Mesendoderm (in vitro differentiated cells): ENCODE measurements around the gene ACTR6.

Experiments
- DNase-seq: peaks from one replicate; pipeline ENCODE4 v3.0.0; 2013
- H2AK5ac ChIP-seq: 2 replicates; pipeline ENCODE4 v1.6.1; 2013; ENCODE audit warnings: low read length, inconsistent platforms
- H2BK120ac ChIP-seq: 2 replicates; pipeline ENCODE4 v1.6.1; 2013; ENCODE audit warnings: low read depth, mild to moderate bottlenecking, low read length, moderate library complexity, mixed read lengths
- H2BK15ac ChIP-seq: replicated peaks from 2 replicates; pipeline ENCODE4 v1.6.1; 2013; ENCODE audit warnings: low read depth, mild to moderate bottlenecking, moderate library complexity
- H2BK5ac ChIP-seq: 2 replicates; pipeline ENCODE4 v1.6.1; 2013; ENCODE audit warnings: low read length, inconsistent platforms
- H3K18ac ChIP-seq: 2 replicates; pipeline ENCODE4 v1.6.1; 2013; ENCODE audit warnings: mild to moderate bottlenecking, low read length, mixed read lengths
- H3K23ac ChIP-seq: one replicate; pipeline ENCODE4 v1.6.1; 2013; ENCODE audit warnings: low read length
- H3K27ac ChIP-seq: 2 replicates; pipeline ENCODE4 v1.5.1; 2013; ENCODE audit warnings: low read depth, mild to moderate bottlenecking, inconsistent platforms, low read length, moderate library complexity
- H3K27me3 ChIP-seq: 2 replicates; pipeline ENCODE4 v1.6.1; 2013; ENCODE audit warnings: low read length, control low read depth, mild to moderate bottlenecking, inconsistent platforms; ENCODE audit not compliant: insufficient read depth, poor library complexity
- H3K36me3 ChIP-seq: 2 replicates; pipeline ENCODE4 v1.6.1; 2013; ENCODE audit warnings: low read length, inconsistent platforms; ENCODE audit not compliant: control insufficient read depth, insufficient read depth
- H3K4ac ChIP-seq: one replicate; pipeline ENCODE4 v1.6.1; 2013; ENCODE audit warnings: low read depth, mild to moderate bottlenecking, low read length, moderate library complexity
- H3K4me1 ChIP-seq: 2 replicates; pipeline ENCODE4 v1.6.1; 2013; ENCODE audit warnings: low read depth, low read length, inconsistent platforms; ENCODE audit not compliant: control insufficient read depth
- H3K4me2 ChIP-seq: 2 replicates; pipeline ENCODE4 v1.6.1; 2013; ENCODE audit warnings: low read length
- H3K4me3 ChIP-seq: 2 replicates; pipeline ENCODE4 v1.5.1; 2013; ENCODE audit warnings: mild to moderate bottlenecking, low read length
- H3K56ac ChIP-seq: one replicate; pipeline ENCODE4 v1.6.1; 2013; ENCODE audit warnings: low read length
- H3K79me1 ChIP-seq: 2 replicates; pipeline ENCODE4 v1.6.1; 2013; ENCODE audit warnings: low read length, inconsistent platforms
- H3K79me2 ChIP-seq: 2 replicates; pipeline ENCODE4 v1.6.1; 2013; ENCODE audit warnings: mild to moderate bottlenecking, low read length; ENCODE audit not compliant: control insufficient read depth, insufficient read depth
- H3K9ac ChIP-seq: 2 replicates; pipeline ENCODE4 v1.6.1; 2013; ENCODE audit warnings: low read length, inconsistent platforms
- H4K5ac ChIP-seq: one replicate; pipeline ENCODE4 v1.6.1; 2013; ENCODE audit warnings: low read length
- H4K8ac ChIP-seq: one replicate; pipeline ENCODE4 v1.6.1; 2013; ENCODE audit warnings: low read depth, mild to moderate bottlenecking, control low read depth, low read length, moderate library complexity
- WGBS: extraction: QIAGEN DNeasy Blood & Tissue Kit; methylation state at CpG from one replicate; pipeline ENCODE4 v1.1.7; 2013; ENCODE audit warnings: low lambda C conversion rate, missing lambda C conversion rate; ENCODE audit not compliant: insufficient coverage; ENCODE audit errors: extremely low coverage; 5-methylcytosine and 5-hydroxymethylcytosine counted together

The ACTR6 gene

GRCh38 chr12:100266835-100267602, 66.4 kb downstream of the ACTR6 start, which contains the start of the genes DEPDC4 and SCYL2:
Gene DEPDC4, minus strand, starts transcription at chr12:100267079. Its CDS starts 3 bp downstream, at chr12:100267076.
Gene SCYL2, plus strand, starts transcription at chr12:100267177. Its CDS starts 15,794 bp downstream, at chr12:100282971.
- Histone ChIP-seq H3K4me2 (peak within 1 kb of the TSS; percentile 65), H3K18ac (peak within 1 kb of the TSS; percentile 92), H3K27me3 (no peaks in the 10 kb centered on the region), H3K79me2 (peaks cover 24% of the 10 kb centered on the region), H4K8ac (peak within 1 kb of the TSS; percentile 43), H3K4me3 (peak within 1 kb of the TSS; percentile 91), H3K36me3 (no peaks in the 10 kb centered on the region), H3K27ac (peak within 1 kb of the TSS; percentile 85), H3K4ac (peak within 1 kb of the TSS; percentile 70), H3K56ac (peak within 1 kb of the TSS; percentile 94), H2AK5ac (no peak within 1 kb of the TSS), H2BK120ac (no peak within 1 kb of the TSS), H2BK15ac (no peak within 1 kb of the TSS), H3K79me1 (peaks cover 6% of the 10 kb centered on the region), H3K9ac (peak within 1 kb of the TSS; percentile 79), H2BK5ac (no peak within 1 kb of the TSS), H3K4me1 (no peaks in the 10 kb centered on the region), H3K23ac (peak within 1 kb of the TSS; percentile 19), H4K5ac (peak within 1 kb of the TSS; percentile 53)
- peak; percentile 97 for DNase-seq
- no CpG with 5 or more reads among the region's 62 CpGs for WGBS

DNA sequence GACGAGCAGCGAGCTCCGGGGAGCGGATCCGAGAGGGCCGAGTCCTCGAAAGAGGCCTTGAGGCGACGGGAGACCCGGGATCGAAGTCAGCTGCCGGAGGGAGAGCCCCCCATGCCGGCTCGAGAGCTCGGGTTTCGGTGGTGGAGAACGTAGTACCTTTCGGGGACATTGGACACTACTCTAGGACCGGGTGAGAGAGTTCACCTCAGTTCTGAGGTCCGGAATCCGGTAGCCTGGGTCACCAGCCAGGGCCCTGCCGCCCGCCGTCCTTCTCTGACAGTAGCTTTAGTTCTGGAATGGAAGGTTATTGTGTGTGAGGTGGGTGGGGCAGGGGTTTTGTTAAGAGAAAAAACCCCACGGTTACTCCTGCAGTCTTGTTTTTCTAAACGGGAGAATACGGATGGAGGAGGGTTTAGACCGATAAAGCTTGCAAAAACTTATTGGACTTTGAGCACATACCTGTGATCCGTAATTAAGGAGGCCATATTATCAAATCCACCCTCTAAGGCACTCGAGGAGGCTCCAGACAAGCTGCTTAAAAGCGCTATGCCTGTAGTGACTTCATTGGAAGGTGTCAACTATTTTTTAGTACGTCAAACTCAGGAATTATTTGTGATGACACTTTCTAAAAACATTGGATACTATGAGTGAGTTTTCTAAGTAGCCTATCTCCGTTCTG, 67.1 kb downstream of the ACTR6 start:
- WGBS = no CpG with 5 or more reads among the region's 33 CpGs
- DNase-seq = peak; percentile 39

DNA sequence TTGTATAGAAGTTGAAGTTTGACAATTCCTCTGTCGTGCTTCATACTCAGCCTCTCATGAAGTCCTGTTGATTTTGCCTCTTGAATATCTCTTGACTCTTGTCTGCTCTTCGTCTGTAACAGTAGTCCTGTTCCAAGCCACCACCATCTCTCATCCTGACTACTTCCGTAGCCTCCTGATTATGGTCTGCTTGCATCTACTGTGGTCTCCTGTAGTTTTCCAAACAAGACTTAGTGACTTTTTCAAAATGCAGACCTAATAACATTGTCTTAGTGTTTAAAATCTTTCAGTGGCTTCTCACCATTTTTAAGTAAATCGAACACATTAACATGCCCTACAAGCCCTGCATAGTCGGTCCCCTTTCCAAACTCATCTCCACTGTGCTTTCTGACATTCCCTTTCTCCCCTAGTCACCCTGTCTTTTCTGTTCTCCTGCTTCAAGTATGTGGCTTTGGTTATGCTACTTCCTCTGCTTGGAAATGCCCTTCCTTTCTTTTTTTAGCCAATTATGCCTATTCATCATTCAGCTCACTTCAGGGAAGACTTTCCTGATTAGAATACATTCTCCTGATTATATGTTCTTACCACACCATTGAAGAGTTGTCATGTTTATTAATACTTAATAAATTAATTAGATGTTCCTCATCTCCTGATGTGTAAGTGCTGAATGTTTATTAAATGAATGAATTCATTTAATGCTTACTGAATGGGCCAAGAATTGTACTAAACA, 68.4 kb downstream of the ACTR6 start:
- Histone ChIP-seq H3K27ac (no peak overlapping the region), H2BK120ac (no peak overlapping the region), H3K56ac (peak overlapping the region; percentile 39), H2BK15ac (no peak overlapping the region), H3K4me2 (no peak overlapping the region), H3K4me1 (no peaks in the 10 kb centered on the region), H3K27me3 (no peaks in the 10 kb centered on the region), H4K5ac (no peak overlapping the region), H3K23ac (no peak overlapping the region), H2AK5ac (no peak overlapping the region), H3K4me3 (no peak overlapping the region), H3K9ac (peak overlapping the region; percentile 30), H3K36me3 (no peaks in the 10 kb centered on the region), H3K4ac (no peak overlapping the region), H3K79me1 (peaks cover 8% of the 10 kb centered on the region), H3K79me2 (peaks cover 36% of the 10 kb centered on the region), H3K18ac (no peak overlapping the region), H4K8ac (no peak overlapping the region), H2BK5ac (no peak overlapping the region)
- WGBS = no CpG with 5 or more reads among the region's 5 CpGs
- peak; percentile 12 for DNase-seq

More for the DNA sequence above, 67.1 kb downstream of the ACTR6 start:
- H3K4ac ChIP-seq = peak overlapping the region; percentile 70
- H2BK120ac ChIP-seq = no peak overlapping the region
- no peaks in the 10 kb centered on the region for H3K36me3 ChIP-seq
- H2AK5ac ChIP-seq = no peak overlapping the region
- H4K8ac ChIP-seq = no peak overlapping the region
- H3K4me2 ChIP-seq = peak overlapping the region; percentile 45
- peak overlapping the region; percentile 19 for H3K23ac ChIP-seq
- no peak overlapping the region for H2BK5ac ChIP-seq
- no peak overlapping the region for H4K5ac ChIP-seq
- H3K18ac ChIP-seq = peak overlapping the region; percentile 92
- H3K27ac ChIP-seq = peak overlapping the region; percentile 85
- H3K27me3 ChIP-seq = no peaks in the 10 kb centered on the region
- peak overlapping the region; percentile 79 for H3K9ac ChIP-seq
- no peak overlapping the region for H2BK15ac ChIP-seq
- peak overlapping the region; percentile 94 for H3K56ac ChIP-seq
- H3K79me2 ChIP-seq = peaks cover 26% of the 10 kb centered on the region
- H3K4me3 ChIP-seq = peak overlapping the region; percentile 91
- no peaks in the 10 kb centered on the region for H3K4me1 ChIP-seq
- H3K79me1 ChIP-seq = peaks cover 8% of the 10 kb centered on the region

GRCh38 chr12:100273782-100274181, 73.2 kb downstream of the ACTR6 start:
- H2BK15ac ChIP-seq = no peak overlapping the region
- no peak overlapping the region for H3K9ac ChIP-seq
- no peaks in the 10 kb centered on the region for H3K36me3 ChIP-seq
- no peak overlapping the region for H3K18ac ChIP-seq
- H3K56ac ChIP-seq = no peak overlapping the region
- no peak overlapping the region for H2BK5ac ChIP-seq
- no peak for DNase-seq
- H3K27ac ChIP-seq = no peak overlapping the region
- H3K4me3 ChIP-seq = no peak overlapping the region
- H3K79me1 ChIP-seq = peaks cover 8% of the 10 kb centered on the region
- H2AK5ac ChIP-seq = no peak overlapping the region
- H4K5ac ChIP-seq = no peak overlapping the region
- peaks cover 41% of the 10 kb centered on the region for H3K79me2 ChIP-seq
- no peak overlapping the region for H3K4me2 ChIP-seq
- H3K4me1 ChIP-seq = no peaks in the 10 kb centered on the region
- H2BK120ac ChIP-seq = no peak overlapping the region
- no peak overlapping the region for H3K4ac ChIP-seq
- no CpG with 5 or more reads among the region's 4 CpGs for WGBS
- H3K23ac ChIP-seq = no peak overlapping the region
- H4K8ac ChIP-seq = no peak overlapping the region
- no peaks in the 10 kb centered on the region for H3K27me3 ChIP-seq
